GM18520 (cell line): ENCODE measurements around the gene CNTNAP5.

Experiments used
- ATAC-seq: cut with Tn5 transposase; IDR thresholded peaks from one replicate; pipeline ENCODE4 v1.9.1; 2021; ENCODE audit not compliant: unreplicated experiment

Gene CNTNAP5

DNA sequence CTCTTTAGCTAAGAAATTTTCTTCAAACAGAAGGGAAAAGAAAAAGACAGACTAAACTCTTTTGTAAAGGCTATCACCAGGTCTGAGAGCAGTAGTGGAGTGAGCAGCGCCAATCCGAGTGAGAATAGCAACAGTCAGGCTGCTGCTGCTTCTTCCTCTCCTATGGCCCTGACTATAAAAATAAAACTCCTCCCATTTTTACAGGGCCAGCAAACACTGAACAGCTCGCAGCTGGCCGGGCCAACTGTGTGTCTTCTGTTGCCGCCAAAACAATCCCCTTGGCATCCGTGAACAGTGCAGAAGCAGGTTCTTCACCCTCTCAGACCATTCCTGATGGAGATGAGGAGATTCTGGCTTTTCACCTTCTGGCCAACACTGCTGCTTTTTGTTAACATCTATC lies 124.5 kb downstream of the CNTNAP5 start:
- no peak for ATAC-seq

DNA sequence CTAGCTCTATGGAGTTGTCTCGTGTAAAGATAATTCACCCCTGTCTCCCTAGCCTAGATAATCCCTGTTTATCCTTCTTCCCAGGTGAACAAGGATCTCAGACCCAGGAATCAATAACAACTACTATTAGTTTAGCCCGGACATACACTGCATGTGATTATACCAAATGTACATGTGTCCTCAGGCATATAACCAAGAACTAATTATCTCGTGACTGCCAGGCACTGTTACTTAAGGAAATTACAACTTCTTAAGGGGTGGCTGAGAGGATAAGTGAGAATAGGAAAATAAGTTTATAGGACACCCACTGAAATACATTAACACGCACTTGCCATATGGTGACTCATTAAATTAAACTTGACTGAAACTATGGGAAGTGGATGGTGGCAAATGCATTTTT lies 126.6 kb downstream of the CNTNAP5 start:
- no peak for ATAC-seq

DNA sequence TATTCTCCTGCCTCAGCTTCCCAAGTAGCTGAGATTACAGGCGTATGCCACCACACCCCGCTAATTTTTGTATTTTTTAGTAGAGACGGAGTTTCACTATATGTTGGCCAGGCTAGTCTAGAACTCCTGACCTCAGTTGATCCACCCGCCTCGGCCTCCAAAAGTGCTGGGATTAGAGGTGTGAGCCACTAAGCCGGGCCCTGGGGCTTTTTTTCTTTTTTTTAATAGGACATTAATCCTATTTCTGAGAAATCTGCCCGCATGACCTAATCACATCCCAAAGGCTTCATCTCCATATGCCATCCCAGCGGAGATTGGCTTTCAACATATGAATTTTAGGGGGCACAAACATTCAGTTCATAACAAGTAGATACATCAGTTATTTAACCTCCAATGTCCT lies 128.6 kb downstream of the CNTNAP5 start:
- ATAC-seq: no peak

DNA sequence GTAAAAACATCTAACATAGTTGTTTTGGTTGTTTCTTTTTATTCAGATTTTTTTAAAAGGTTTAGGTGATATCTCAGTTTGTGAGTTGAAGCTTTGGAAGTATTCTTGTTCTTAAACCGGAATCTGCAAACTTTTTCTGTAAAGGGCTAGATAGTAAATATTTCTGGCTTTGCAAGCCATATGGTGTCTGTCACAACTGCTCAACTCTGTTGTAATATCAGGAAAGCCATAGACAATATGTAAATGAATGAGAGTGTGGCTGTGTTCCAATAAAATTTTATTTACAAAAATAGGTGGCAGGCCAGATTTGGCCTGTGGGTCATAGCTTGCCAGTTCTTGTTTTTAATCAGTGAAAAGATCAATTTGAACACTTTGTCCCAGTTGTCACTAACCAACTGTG lies 134.1 kb downstream of the CNTNAP5 start:
- ATAC-seq: no peak

DNA sequence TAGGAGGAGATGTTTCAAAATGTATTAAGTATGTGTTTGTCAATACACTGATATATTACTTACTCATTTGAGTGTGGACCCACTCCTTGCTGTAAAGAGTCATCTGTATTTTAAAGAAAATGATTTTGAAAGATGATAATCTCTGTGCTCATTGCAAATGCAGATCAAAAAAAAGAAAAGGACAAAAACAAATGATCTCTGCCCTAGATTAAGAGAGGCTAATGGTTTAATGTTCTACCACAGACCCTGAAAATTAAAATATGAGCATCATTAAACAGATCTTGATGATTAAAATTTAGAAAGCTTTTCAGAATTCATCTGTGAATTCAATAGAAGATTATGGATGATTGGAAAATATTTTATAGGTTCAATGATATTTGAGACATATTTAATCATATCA lies 136.5 kb downstream of the CNTNAP5 start:
- no peak for ATAC-seq

DNA sequence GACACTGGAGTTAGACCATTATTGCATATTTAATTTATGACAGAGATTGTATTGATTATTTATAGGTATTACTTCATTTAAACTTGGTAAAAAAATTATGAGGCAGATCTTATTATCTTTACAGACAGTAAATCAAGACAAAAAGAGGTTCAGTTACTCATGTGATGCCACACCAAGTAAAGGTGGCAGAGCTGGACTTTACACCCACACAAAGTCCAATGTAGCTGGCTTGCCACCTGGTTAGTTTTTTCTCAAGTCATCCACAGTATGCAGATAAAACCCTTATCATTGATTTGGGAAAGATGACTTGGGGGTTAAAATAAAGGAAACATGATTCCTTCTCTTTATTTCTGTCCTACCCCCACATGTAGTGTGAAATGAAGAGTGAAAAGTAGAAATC lies 137.2 kb downstream of the CNTNAP5 start:
- no peak for ATAC-seq

DNA sequence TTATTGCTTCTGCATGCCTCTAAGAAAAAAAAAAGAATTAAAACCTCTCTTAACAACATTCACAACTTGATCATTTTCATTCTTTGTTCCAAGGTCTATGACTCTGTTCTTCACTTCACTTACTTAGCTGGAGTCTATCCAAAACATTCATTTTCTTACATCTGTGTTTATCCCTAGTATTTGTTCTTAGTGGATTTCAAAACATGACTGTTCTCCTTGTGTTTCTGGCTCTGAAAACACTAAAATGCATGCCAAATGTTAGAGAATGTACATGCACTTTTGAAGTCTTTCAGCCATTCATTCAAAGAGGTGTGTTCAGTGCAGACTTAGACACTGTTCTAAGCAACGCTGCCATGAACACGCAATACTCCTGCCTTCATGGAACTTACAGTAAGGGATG lies 138.8 kb downstream of the CNTNAP5 start:
- ATAC-seq: no peak

DNA sequence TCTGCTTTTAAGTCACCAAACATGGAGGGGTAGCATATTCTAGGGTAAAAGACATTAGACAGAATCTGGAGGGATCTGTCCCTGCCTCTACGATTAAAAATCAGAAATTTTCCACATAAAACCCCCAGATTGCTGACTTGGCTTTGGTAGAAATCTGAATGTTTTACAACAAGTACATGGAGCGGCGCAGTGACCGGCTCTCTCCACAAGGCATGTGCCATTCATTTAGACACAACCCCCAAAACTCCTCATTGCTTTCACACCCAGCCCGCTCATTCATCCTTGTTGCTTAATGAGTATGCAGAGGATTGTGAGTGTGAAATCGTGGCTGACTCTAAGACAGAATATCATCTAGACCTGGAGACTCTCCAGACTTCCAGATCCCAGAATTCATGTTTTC lies 140.6 kb downstream of the CNTNAP5 start:
- no peak for ATAC-seq

DNA sequence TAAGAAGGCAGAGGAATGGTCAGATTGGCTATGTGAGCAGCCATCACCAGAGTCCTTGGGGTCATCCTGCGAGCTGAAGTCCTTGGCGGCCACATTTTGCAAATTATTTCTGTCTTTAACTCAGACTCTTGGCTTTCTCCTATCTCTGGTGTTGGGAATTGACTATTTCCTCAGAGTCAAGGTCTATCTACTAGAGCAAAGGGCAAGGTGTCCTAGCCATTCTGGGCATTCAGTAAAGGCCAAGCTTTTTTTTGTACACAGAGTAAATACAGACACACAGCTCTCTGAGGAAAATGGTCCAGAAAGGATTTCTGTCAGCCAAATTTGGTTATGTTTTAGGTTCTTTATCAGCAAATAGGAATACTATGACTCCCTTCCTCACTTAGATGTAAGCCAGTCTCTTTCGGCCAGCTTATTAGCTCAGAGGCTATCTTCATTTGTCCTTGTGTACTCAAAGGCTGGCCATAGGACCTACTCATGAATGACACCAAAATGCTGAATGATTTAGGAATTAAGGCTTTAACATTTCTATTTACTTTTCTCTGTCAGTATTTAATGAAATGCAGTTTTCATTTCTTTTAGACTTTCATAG lies 146.5 kb downstream of the CNTNAP5 start:
- no peak for ATAC-seq

DNA sequence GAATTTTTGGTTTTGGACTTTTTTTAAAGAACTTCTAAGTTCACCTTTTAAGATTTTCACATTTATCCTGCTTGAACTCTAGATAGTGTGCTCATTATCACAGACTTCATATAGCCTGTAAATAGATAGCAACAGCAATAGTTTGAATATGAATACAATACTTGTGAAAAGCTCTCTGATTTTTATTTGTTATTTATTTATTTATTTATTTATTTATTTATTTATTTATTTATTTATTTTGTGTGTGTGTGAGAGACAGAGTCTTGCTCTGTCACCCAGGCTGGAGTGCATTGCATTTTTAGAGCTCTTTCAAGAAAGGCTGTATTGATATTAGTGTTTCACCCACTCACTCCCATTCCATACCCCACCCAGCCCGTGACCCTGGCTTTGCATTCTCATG lies 153.6 kb downstream of the CNTNAP5 start:
- ATAC-seq: no peak

DNA sequence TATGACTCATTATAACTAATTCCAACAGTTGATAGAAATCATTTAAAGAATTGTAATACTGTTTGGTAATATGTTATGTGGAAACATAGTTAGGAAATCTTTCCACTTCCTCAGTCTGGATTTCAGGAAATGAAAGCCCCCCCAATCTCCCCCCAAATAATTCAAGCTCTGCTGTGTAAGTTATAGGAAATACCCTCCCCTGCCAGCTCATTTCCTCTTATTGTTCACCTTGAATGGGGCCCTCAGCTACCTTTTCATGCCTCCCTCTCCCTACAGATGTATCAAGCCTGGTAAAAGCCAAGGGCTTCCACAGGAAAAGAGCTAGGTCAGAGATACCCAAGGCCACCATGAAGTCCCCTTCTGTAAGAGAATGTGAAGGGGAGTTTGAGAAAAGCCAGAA lies 155.5 kb downstream of the CNTNAP5 start:
- no peak for ATAC-seq

DNA sequence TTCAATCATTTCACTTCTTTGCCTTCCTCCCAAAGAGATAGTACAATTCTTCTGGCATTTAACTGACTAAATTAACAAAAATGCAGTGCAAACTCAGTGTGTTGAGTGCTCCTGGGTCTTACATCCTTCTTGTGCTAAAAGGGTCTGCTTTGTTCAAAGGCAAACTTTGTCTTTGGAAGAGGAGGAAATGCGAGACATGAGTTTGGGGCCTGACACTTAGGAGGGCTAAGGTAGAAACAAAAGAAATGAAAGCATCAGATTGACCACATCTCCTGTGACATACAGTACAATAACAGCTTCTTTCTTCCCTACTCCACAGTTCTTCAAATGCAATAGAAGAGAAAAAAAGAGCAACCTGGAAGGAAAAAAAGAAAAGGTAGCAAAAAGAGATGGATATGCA lies 161.7 kb downstream of the CNTNAP5 start:
- ATAC-seq: no peak

DNA sequence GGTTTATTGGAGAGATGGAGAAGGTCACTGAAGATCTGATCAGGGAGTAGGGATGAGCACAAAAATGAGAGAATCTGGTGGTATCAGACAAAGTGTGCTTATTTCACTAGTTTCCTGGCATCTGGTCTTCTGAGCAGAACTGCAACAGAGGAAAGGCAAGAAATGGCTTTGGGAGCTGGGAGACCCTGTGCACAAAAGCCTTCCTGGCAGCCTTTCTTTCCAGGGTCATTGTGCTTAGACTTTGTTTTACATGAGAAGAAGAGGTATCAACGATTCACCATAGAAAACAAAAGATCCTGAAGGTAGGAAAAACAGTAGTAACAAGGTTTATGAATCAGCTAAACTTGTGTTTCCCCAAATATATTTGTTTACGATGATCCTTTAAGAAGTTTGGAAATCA lies 162.9 kb downstream of the CNTNAP5 start:
- no peak for ATAC-seq

DNA sequence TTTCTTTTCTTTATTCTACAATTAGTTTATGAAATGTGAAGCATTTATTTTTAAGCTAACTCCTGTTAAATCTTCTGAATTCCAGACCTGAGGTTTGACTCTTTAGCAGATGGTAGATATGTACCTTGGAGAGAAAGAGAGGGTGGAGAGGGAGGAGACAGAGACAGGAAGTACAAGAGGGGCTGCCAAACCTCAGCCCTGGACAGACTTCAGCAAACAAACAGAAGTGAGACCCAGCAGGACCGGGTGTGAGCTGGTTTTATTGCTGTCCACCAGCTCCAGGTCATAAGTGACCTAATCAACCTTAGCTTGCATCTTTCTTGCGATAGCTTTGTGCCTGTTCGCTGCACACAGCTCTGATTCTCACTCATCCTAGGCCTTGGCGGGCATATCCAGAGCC lies 168.6 kb downstream of the CNTNAP5 start:
- no peak for ATAC-seq

DNA sequence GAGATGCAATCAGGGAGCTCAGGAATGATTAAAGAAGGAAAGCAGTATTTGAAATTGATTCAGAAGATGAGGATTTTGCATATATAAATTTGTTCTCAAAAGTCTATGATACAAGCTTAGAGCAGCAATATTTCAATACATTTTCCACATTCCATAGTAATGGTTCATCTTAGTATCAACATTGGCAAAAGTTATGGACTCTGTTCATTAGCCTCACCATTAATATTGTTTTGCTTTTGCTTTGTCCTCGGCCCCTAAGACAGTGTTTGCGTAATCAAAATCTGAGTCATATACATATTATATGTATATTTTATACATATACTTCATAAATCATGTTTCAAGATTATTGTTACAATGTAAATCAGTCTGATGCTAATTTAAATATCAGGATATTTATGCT lies 176.6 kb downstream of the CNTNAP5 start:
- ATAC-seq: no peak

DNA sequence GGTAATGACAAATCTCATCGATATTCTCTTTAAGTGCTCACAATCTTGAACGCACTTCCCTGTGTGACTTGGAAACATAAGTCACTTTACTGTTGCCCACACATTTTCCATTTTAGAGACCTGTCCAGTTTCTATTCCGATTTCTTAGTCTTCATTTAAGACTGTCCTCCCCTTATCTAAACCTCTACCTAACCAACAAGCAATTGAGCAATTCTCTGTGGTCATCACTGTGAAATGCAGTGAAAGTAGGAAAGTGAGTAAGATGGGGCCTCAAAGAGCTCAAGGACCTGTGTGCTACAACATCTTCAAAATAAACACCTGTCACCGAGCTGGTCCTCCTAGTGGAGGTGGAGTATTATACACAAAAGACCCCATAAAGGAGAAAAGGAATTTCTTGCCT lies 184.4 kb downstream of the CNTNAP5 start:
- ATAC-seq: no peak

DNA sequence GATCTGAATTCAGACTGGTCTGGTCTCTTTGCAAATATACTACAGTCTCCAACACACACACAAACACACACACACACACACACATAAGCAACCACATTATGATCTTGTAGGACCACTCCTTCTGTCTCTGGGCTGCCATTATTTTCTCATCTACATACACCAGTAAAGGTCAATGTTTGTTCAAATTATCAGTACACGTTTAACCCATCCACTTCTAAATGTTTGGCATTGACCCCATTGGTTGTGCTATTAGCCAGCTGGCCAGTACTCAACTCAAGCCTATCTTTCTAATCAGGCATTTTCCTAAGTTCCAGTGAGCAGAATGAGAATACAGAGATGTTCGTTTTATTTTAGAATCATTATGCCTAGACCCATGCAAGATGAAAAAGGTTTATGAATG lies 186.4 kb downstream of the CNTNAP5 start:
- ATAC-seq: no peak

DNA sequence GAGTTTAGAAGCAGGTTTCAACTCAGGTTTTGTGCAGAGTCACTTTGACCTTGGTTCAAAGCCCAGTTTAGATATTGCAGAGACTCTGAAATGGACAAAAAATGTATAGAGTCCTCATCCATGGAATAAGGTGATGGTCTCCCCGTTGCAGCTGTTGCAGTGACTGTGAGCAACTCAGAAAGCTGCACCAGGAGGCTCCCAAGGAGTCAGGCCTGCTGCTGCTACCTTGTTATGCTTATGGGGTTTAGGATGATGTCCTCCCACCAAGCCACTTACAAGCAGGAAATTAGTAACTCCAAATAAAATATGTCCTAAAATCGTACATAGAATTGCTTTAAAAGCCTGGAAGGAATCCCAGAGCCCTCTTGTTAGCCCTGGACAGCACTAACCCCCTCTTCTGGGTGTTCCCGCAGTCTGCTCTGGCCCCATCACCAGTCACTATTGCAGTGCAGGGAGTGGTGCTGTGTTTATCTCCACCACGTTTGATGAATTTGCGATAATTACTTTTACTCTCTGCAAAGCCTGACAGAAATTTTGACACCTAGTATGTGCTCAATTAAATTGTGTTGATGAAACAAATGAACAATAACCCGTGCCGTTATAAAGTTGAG lies 189.0 kb downstream of the CNTNAP5 start:
- no peak for ATAC-seq

DNA sequence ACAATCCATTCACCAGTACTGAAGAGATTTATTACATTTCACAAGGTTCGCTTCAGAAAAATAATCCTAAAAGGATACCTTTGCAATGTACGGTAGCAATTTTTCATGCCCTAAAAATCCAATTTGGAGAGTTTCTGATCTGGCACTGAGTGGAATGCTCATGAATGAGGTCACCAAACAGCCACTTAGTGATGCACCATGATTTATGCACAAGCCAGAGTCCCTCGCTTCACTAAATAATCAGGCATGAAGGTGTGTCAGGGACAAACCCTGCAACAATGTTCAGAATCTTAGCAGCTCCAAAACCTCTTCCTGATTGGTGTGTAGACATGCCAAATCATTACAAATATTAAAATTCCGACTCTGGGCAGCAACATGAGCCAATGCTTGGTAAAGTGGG lies 221.1 kb downstream of the CNTNAP5 start:
- ATAC-seq: no peak

DNA sequence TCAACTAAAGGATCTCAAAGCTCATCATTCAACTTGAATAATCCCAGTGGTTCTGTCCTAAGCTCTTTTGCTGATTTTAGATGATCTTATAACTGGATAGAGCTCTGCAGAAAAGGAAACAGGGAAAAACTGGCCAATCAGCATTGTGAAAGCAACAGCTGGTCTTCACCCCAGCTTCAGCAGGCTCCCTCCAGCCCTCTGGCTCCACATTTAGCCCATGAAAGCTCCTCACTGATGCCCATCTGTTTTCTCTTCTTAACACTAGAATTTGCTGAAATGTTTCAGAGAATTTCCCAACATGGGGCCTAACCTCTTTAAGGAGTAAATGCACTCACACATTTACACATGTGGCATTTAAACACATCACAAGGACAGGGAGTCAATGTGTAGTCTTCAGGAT lies 223.3 kb downstream of the CNTNAP5 start:
- no peak for ATAC-seq

DNA sequence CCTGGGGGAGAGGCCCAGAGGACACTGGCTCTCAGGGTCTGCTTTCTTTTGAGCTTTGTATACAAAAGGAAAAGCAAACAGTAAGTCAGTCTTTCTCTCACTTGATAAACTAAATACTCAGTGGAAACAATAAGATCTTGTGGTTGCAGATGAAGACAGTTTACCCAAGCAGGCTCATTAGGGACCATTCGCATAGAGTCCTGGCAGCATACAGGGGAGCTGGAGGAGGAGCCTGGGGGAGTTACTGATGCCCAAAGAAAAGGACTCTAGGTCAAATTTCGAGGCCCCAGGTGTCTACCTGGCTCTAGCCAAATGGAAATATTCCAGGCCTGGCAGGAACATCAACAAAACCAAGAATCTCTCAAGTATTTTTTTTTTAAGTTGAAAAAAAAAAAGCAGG lies 225.3 kb downstream of the CNTNAP5 start:
- no peak for ATAC-seq

DNA sequence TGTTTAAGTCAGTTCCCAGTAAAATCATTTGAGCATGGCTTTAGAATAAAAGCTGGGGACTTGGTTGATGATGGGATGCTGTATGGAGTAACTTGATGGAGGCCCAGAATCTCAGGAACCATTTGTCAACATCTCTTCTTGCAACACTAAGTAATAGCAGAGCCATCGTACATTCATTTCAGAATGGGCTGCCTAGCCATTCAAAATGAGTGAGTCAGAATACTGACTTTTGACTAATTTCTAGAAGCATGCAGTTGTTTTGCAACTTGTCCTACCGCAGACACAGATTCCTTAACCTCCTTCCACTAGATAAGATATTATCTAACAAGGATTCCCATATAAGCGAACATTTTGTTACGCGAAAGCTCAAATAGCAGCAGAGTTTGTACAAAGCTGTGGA lies 229.5 kb downstream of the CNTNAP5 start:
- no peak for ATAC-seq

DNA sequence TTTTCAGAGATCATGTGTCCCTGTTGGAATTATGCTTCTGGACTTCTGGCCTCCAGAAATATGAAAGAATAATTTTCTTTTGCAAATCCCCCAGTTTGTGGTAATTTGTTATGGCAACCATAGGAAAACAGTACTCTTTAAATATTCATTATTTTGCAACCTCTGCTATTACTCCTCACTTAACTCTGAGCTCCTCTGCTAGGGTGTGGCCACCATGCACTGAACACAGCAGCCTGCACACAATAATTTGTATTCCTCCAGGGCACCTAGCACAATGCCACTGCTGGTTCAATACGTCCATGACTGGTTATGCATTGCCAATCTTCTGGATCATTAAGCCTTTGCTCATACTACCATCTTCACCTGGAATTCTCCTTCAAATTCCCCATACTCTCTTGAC lies 232.0 kb downstream of the CNTNAP5 start:
- ATAC-seq: no peak
